ENCODE results near the gene CDC25A.

The CDC25A gene

DNA sequence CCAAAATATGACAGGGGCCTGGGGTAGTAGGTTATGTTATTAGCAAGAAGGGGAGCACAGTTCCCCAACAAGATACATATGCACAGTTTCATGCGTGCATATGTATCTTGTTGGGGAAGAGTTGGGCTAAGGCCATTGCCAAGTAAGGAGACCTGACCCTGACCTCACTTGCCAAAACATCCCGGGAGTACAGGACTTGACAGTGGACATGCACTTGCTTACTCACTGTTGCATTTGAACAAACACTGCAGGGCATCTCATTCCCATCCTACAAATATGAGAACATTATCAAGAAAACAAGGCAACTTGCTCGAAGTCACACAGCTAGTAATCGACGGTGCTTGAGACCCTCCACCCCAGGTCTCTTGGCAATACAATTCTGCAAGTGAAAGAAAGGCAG is 30.3 kb upstream of the CDC25A start:
- Histone ChIP-seq H3K4me3 (ENCODE audit: low read depth, low read length) (no peak overlapping the region), H3K27me3 (replicated peaks) (no peaks in the 10 kb centered on the region), H3K27ac (no peak overlapping the region), H3K36me3 (replicated peaks) (no peaks in the 10 kb centered on the region)
- in situ Hi-C loops (cut with HindIII; ENCODE audit: low pct_ligation_motif_present, low sequenced_read_pairs), result no loop called here
- TF ChIP-seq CTCF (IDR thresholded peaks at IDR 0.05; ENCODE audit: low read depth, low read length, missing control alignments), result no peak
- no peak for DNase-seq

GRCh38 chr3:48217449-48217848 is 29.2 kb upstream of the CDC25A start:
- TF ChIP-seq CTCF (IDR thresholded peaks at IDR 0.05; ENCODE audit: low read depth, low read length, missing control alignments), result no peak
- no peaks in the 10 kb centered on the region for H3K36me3 ChIP-seq (replicated peaks)
- in situ Hi-C loops (cut with HindIII; ENCODE audit: low pct_ligation_motif_present, low sequenced_read_pairs), result no loop called here
- H3K27ac ChIP-seq, result no peak overlapping the region
- no peak overlapping the region for H3K4me3 ChIP-seq (ENCODE audit: low read depth, low read length)
- DNase-seq, result no peak
- no peaks in the 10 kb centered on the region for H3K27me3 ChIP-seq (replicated peaks)

DNA sequence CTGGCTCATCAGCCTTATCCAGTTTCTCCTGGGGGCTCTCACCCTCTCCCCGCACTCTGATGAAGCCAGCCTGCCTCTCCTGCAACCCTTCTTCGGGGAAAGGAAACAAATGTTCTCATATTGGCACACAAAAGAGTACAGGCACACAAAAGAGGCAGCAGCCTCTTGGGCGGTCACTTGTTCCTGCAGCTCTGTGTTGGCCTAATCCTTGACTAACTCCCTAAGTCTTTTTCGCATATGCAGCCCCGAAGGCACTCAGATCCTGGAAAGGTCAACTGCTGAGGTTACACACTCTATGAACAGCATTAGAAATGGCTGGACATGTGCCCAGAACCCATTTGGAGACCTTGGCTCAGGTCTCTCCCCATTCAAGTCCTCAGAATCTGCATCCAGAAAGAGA is 27.7 kb upstream of the CDC25A start:
- Histone ChIP-seq H3K27me3 (replicated peaks) (no peaks in the 10 kb centered on the region), H3K36me3 (replicated peaks) (no peaks in the 10 kb centered on the region), H3K27ac (no peak overlapping the region), H3K4me3 (ENCODE audit: low read depth, low read length) (no peak overlapping the region)
- no peak for DNase-seq
- in situ Hi-C loops (cut with HindIII; ENCODE audit: low pct_ligation_motif_present, low sequenced_read_pairs), result no loop called here
- TF ChIP-seq CTCF (IDR thresholded peaks at IDR 0.05; ENCODE audit: low read depth, low read length, missing control alignments), result no peak

GRCh38 chr3:48215466-48215865 is 27.2 kb upstream of the CDC25A start:
- H3K4me3 ChIP-seq (ENCODE audit: low read depth, low read length), result no peak overlapping the region
- TF ChIP-seq CTCF (IDR thresholded peaks at IDR 0.05; ENCODE audit: low read depth, low read length, missing control alignments), result no peak
- H3K27ac ChIP-seq, result no peak overlapping the region
- no peaks in the 10 kb centered on the region for H3K27me3 ChIP-seq (replicated peaks)
- DNase-seq, result no peak
- H3K36me3 ChIP-seq (replicated peaks), result no peaks in the 10 kb centered on the region
- in situ Hi-C loops (cut with HindIII; ENCODE audit: low pct_ligation_motif_present, low sequenced_read_pairs), result no loop called here

DNA sequence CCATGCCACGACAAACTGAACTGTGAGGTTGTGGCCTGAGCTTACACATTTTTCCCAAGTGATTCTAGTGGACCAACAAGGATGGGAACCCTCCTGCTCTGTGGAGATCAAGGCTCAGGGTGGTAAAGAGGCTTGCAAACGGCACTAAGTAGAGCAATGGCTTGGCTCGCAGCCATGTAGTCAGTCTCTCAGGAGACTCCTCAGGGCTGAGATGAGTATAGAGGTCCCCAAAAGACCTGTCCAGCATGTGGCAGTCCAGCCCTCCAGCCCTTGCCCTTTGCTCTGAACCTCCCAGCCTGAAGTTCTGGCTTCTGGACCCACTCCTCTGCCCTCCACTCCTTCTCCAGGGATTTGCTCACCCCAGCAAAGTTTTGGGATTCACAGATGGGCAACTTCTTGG is 26.8 kb upstream of the CDC25A start:
- H3K27me3 ChIP-seq (replicated peaks), result no peaks in the 10 kb centered on the region

More for the DNA sequence above, 26.8 kb upstream of the CDC25A start:
- in situ Hi-C loops (cut with HindIII; ENCODE audit: low pct_ligation_motif_present, low sequenced_read_pairs), result no loop called here
- no peak overlapping the region for H3K27ac ChIP-seq
- no peak for DNase-seq
- no peak overlapping the region for H3K4me3 ChIP-seq (ENCODE audit: low read depth, low read length)
- no peaks in the 10 kb centered on the region for H3K36me3 ChIP-seq (replicated peaks)
- TF ChIP-seq CTCF (IDR thresholded peaks at IDR 0.05; ENCODE audit: low read depth, low read length, missing control alignments), result no peak

Measured in brain microvascular endothelial cell (primary cell).